ENCODE data around the gene CASZ1.

CASZ1 gene

GRCh38 chr1:10615932-10616671 is 180.3 kb downstream of the CASZ1 start:
- no peak for TF ChIP-seq POLR2A (IDR thresholded peaks at IDR 0.05; ENCODE audit: low read depth, low read length)
- FAIRE-seq (no peak), DNase-seq (ENCODE audit: insufficient read length, low spot score) (no peak)

- no peak for TF ChIP-seq POLR2A (IDR thresholded peaks at IDR 0.05; ENCODE audit: low read depth, low read length)
- FAIRE-seq (no peak), DNase-seq (ENCODE audit: insufficient read length, low spot score) (no peak)
Measured at GRCh38 chr1:10615332-10615731, 181.1 kb downstream of the CASZ1 start.

- no peak for DNase-seq (ENCODE audit: insufficient read length, low spot score)
- no peak for FAIRE-seq
- TF ChIP-seq POLR2A (IDR thresholded peaks at IDR 0.05; ENCODE audit: low read depth, low read length): no peak
Measured at GRCh38 chr1:10614377-10615225, 181.8 kb downstream of the CASZ1 start.

- FAIRE-seq (no peak), DNase-seq (ENCODE audit: insufficient read length, low spot score) (no peak)
- TF ChIP-seq POLR2A (IDR thresholded peaks at IDR 0.05; ENCODE audit: low read depth, low read length): no peak
Measured at GRCh38 chr1:10613861-10614260, 182.6 kb downstream of the CASZ1 start.

GRCh38 chr1:10613340-10613739 is 183.1 kb downstream of the CASZ1 start:
- no peak for DNase-seq (ENCODE audit: insufficient read length, low spot score)
- no peak for FAIRE-seq
- no peak for TF ChIP-seq POLR2A (IDR thresholded peaks at IDR 0.05; ENCODE audit: low read depth, low read length)

GRCh38 chr1:10612436-10613160 is 183.8 kb downstream of the CASZ1 start:
- DNase-seq (ENCODE audit: insufficient read length, low spot score) (no peak), FAIRE-seq (no peak)
- TF ChIP-seq POLR2A (IDR thresholded peaks at IDR 0.05; ENCODE audit: low read depth, low read length): no peak

GRCh38 chr1:10610901-10611600 is 185.4 kb downstream of the CASZ1 start:
- DNase-seq (ENCODE audit: insufficient read length, low spot score) (no peak), FAIRE-seq (no peak)
- no peak for TF ChIP-seq POLR2A (IDR thresholded peaks at IDR 0.05; ENCODE audit: low read depth, low read length)

GRCh38 chr1:10608690-10609089 is 187.8 kb downstream of the CASZ1 start:
- FAIRE-seq: no peak

GRCh38 chr1:10607228-10607627 is 189.2 kb downstream of the CASZ1 start:
- no peak for TF ChIP-seq POLR2A (IDR thresholded peaks at IDR 0.05; ENCODE audit: low read depth, low read length)
- DNase-seq (ENCODE audit: insufficient read length, low spot score): no peak
- no peak for FAIRE-seq

More at GRCh38 chr1:10608690-10609089, 187.8 kb downstream of the CASZ1 start:
- no peak for TF ChIP-seq POLR2A (IDR thresholded peaks at IDR 0.05; ENCODE audit: low read depth, low read length)
- no peak for DNase-seq (ENCODE audit: insufficient read length, low spot score)

- no peak for FAIRE-seq
- no peak for TF ChIP-seq POLR2A (IDR thresholded peaks at IDR 0.05; ENCODE audit: low read depth, low read length)
- no peak for DNase-seq (ENCODE audit: insufficient read length, low spot score)
Measured at GRCh38 chr1:10606064-10606463, 190.4 kb downstream of the CASZ1 start.

GRCh38 chr1:10604966-10605365 is 191.5 kb downstream of the CASZ1 start:
- no peak for TF ChIP-seq POLR2A (IDR thresholded peaks at IDR 0.05; ENCODE audit: low read depth, low read length)
- DNase-seq (ENCODE audit: insufficient read length, low spot score) (no peak), FAIRE-seq (no peak)

GRCh38 chr1:10602936-10603335 is 193.5 kb downstream of the CASZ1 start:
- DNase-seq (ENCODE audit: insufficient read length, low spot score) (no peak), FAIRE-seq (no peak)
- TF ChIP-seq POLR2A (IDR thresholded peaks at IDR 0.05; ENCODE audit: low read depth, low read length): no peak

- TF ChIP-seq POLR2A (IDR thresholded peaks at IDR 0.05; ENCODE audit: low read depth, low read length): no peak
- DNase-seq (ENCODE audit: insufficient read length, low spot score) (no peak), FAIRE-seq (no peak)
Measured at GRCh38 chr1:10601342-10602070, 194.9 kb downstream of the CASZ1 start.

All from H54 (cell line).